Measurements from ENCODE around the gene CPA2. TPM values are rescaled to one million over a fixed set of nuclear protein-coding genes. Genes with fewer than 3 reads are reported as not detected.

CPA2 gene
- total RNA-seq (not detected), polyA plus RNA-seq (1 to 10 TPM in 2 of 3 donors, under 1 TPM in 1; 0.92 to 3.0 (median 1.6) TPM)

- DNase-seq = no peak
- no peak within 1 kb of the TSS for H3K27ac ChIP-seq
- no peaks in the 10 kb centered on the region for H3K4me1 ChIP-seq
- intact Hi-C loops (cut with DNase I) = no loop called here
- no peaks in the 10 kb centered on the region for H3K9me3 ChIP-seq
- H3K27me3 ChIP-seq = no peaks in the 10 kb centered on the region
- TF ChIP-seq POLR2AphosphoS5 (IDR thresholded peaks at IDR 0.05) = no peak
- no peak for TF ChIP-seq EP300 (IDR thresholded peaks at IDR 0.05)
- no peaks in the 10 kb centered on the region for H3K36me3 ChIP-seq
- 40 to 71% methylated on average over 3 of the region's 3 CpGs for WGBS, 2 donors
- no peak within 1 kb of the TSS for H3K4me3 ChIP-seq
Measured at GRCh38 chr7:130266258-130266960, at the start of gene CPA2. Gene CPA2, plus strand, starts transcription at chr7:130266863. Its CDS starts 19 bp downstream, at chr7:130266882.

- Histone ChIP-seq H3K4me3 (no peak overlapping the region), H3K9me3 (no peaks in the 10 kb centered on the region), H3K36me3 (no peaks in the 10 kb centered on the region), H3K27me3 (no peaks in the 10 kb centered on the region), H3K27ac (no peak overlapping the region), H3K4me1 (no peaks in the 10 kb centered on the region)
- TF ChIP-seq EP300 (IDR thresholded peaks at IDR 0.05) (no peak), POLR2A (IDR thresholded peaks at IDR 0.05) (no peak), CTCF (IDR thresholded peaks at IDR 0.05) (no peak), POLR2AphosphoS5 (IDR thresholded peaks at IDR 0.05) (no peak)
- DNase-seq = no peak
- intact Hi-C loops (cut with DNase I) = no loop called here
- WGBS, 2 donors = 86 to 89% methylated on average over 5 of the region's 5 CpGs
Measured at GRCh38 chr7:130218806-130219620, 47.6 kb upstream of the CPA2 start.

- 87 to 91% methylated on average over 9 of the region's 9 CpGs for WGBS, 2 donors
Measured at GRCh38 chr7:130219871-130220270, 46.8 kb upstream of the CPA2 start.

GRCh38 chr7:130221746-130222145 lies 44.9 kb upstream of the CPA2 start:
- Histone ChIP-seq H3K4me3 (no peak overlapping the region), H3K36me3 (no peaks in the 10 kb centered on the region), H3K4me1 (no peaks in the 10 kb centered on the region), H3K27me3 (no peaks in the 10 kb centered on the region), H3K27ac (no peak overlapping the region), H3K9me3 (no peaks in the 10 kb centered on the region)
- intact Hi-C loops (cut with DNase I) = no loop called here
- TF ChIP-seq EP300 (IDR thresholded peaks at IDR 0.05) (no peak), POLR2A (IDR thresholded peaks at IDR 0.05) (no peak), POLR2AphosphoS5 (IDR thresholded peaks at IDR 0.05) (no peak), CTCF (IDR thresholded peaks at IDR 0.05) (no peak)
- DNase-seq = no peak
- WGBS, 2 donors = 93 to 98% methylated on average over 4 of the region's 4 CpGs

More at GRCh38 chr7:130219871-130220270, 46.8 kb upstream of the CPA2 start:
- Histone ChIP-seq H3K36me3 (no peaks in the 10 kb centered on the region), H3K9me3 (no peaks in the 10 kb centered on the region), H3K4me3 (no peak overlapping the region), H3K27me3 (no peaks in the 10 kb centered on the region), H3K4me1 (no peaks in the 10 kb centered on the region), H3K27ac (no peak overlapping the region)
- DNase-seq = no peak
- TF ChIP-seq POLR2AphosphoS5 (IDR thresholded peaks at IDR 0.05) (no peak), CTCF (IDR thresholded peaks at IDR 0.05) (no peak), EP300 (IDR thresholded peaks at IDR 0.05) (no peak), POLR2A (IDR thresholded peaks at IDR 0.05) (no peak)
- intact Hi-C loops (cut with DNase I) = no loop called here

GRCh38 chr7:130223646-130224045 lies 43.0 kb upstream of the CPA2 start:
- DNase-seq = no peak
- Histone ChIP-seq H3K4me3 (no peak overlapping the region), H3K27me3 (no peaks in the 10 kb centered on the region), H3K9me3 (no peaks in the 10 kb centered on the region), H3K4me1 (peaks cover 0 to 13% (median 9%) of the 10 kb centered on the region in 4 donors), H3K27ac (no peak overlapping the region), H3K36me3 (no peaks in the 10 kb centered on the region)
- WGBS, 2 donors = 50 to 57% methylated on average over 1 of the region's 1 CpG
- intact Hi-C loops (cut with DNase I) = no loop called here
- no peak for TF ChIP-seq EP300 (IDR thresholded peaks at IDR 0.05)

All from sigmoid colon (tissue), 7 donors.